GM23248 (cell line): ENCODE measurements around the gene STARD13.

Source experiments
- EZH2 ChIP-seq: fragments of 200-600 bp; sonication (generic); IDR thresholded peaks from 2 replicates; pipeline ENCODE4 v1.6.1; 2018; ENCODE audit warnings: antibody characterized with exemption, mild to moderate bottlenecking; ENCODE audit not compliant: insufficient read depth, poor library complexity, severe bottlenecking
- EZH2phosphoT487 ChIP-seq: fragments of 200-600 bp; sonication (generic); IDR thresholded peaks from 2 replicates; pipeline ENCODE4 v1.6.1; 2018; ENCODE audit warnings: antibody characterized with exemption, moderate library complexity, mild to moderate bottlenecking, low read depth; ENCODE audit not compliant: insufficient read depth

DNA sequence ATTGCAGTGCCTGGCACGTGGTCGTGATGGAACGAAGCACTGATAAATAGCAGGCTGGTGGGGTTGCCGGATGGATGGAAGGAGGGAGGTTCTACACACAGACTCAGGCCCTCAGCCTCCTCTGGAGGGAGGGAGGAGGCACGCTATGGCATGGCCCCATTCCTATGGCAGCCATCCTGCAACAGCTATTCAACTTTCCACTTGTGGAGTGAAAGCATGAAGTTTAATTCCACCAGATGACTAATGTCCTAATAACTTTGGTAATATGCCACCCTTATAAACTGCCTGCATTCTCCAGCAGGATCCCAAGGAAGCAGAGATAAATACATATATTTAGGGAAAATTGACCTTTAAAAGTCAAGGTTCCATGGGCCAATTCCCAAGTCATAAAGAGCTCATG is 176.9 kb downstream of the STARD13 start:
- no peak for TF ChIP-seq EZH2
- no peak for TF ChIP-seq EZH2phosphoT487
